Measurements from ENCODE around the gene DMXL1. TPM values are rescaled to one million over a fixed set of nuclear protein-coding genes. Genes with fewer than 3 reads are reported as not detected.

The DMXL1 gene
- total RNA-seq, 1 experiment from 2014 or later: 43.3 TPM

- Mint-ChIP-seq H3K36me3 (ENCODE audit: insufficient read depth, unreplicated experiment) (no peaks in the 10 kb centered on the region), H3K4me3 (ENCODE audit: low read depth, unreplicated experiment) (no peak overlapping the region), H3K9me3 (ENCODE audit: low read depth, unreplicated experiment) (no peaks in the 10 kb centered on the region), H3K4me1 (ENCODE audit: low read depth, unreplicated experiment) (peaks cover 45% of the 10 kb centered on the region), H3K27ac (ENCODE audit: unreplicated experiment) (no peak overlapping the region), H3K27me3 (ENCODE audit: unreplicated experiment) (no peaks in the 10 kb centered on the region)
- BruUV-seq (replicated peaks): no TSS peak
- intact Hi-C loops (cut with micrococcal nuclease; ENCODE audit: unreplicated experiment): no loop called here
- CTCF ChIA-PET: no interaction called here
- no peak for DNase-seq
- TF ChIP-seq, protein P1, sequence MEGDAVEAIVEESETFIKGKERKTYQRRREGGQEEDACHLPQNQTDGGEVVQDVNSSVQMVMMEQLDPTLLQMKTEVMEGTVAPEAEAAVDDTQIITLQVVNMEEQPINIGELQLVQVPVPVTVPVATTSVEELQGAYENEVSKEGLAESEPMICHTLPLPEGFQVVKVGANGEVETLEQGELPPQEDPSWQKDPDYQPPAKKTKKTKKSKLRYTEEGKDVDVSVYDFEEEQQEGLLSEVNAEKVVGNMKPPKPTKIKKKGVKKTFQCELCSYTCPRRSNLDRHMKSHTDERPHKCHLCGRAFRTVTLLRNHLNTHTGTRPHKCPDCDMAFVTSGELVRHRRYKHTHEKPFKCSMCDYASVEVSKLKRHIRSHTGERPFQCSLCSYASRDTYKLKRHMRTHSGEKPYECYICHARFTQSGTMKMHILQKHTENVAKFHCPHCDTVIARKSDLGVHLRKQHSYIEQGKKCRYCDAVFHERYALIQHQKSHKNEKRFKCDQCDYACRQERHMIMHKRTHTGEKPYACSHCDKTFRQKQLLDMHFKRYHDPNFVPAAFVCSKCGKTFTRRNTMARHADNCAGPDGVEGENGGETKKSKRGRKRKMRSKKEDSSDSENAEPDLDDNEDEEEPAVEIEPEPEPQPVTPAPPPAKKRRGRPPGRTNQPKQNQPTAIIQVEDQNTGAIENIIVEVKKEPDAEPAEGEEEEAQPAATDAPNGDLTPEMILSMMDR (IDR thresholded peaks at IDR 0.05; ENCODE audit: unreplicated experiment): no peak
Observed at GRCh38 chr5:119285070-119285916, 214.4 kb downstream of the DMXL1 start.

DNA sequence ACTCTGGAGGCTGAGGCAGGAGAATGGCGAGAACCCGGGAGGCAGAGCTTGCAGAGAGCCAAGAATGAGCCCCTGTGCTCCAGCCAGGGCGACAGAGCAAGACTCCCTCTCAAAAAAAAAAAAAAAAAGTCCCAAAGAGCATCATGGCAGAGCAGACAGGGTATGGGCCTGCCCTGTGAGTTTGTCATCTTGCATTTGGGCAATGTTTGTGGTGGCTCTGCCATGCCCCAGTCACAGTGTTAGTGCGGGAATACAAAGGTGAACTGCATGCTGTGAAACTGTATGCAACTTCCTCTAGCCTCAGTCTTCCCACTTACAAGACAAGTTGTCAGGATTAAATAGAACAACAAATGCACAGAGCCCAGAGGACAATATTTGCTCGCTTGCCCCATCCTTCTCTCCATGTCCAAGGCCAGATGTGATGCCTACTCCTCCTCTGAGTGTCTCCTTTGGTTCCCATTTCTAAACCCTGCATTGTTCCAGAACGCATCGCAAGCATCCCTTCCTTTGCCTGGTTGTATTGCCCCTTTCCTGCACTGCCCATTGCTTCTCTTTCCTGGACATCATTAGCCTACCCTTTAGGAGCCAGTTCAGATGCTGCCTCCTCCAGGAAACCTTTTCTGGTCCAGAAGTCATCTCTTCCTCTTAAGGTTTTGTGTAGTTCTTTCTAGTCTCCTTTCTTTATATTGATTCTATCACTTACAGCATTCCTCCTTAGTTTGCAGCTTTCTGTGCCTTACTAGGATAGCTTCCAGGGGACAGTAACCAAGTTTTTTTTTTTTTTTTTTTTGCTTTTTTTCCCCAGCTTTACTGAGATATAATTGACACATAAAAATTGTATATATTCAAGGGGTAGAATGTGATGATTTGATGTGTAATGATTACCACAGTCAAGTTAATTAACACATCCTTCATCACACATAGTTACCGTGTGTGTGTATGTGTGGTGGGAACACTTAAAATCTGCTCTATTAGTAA lies 215.9 kb downstream of the DMXL1 start:
- peaks cover 58% of the 10 kb centered on the region for H3K4me1 Mint-ChIP-seq (ENCODE audit: low read depth, unreplicated experiment)
- H3K4me3 Mint-ChIP-seq (ENCODE audit: low read depth, unreplicated experiment): no peak overlapping the region
- DNase-seq: no peak
- no peaks in the 10 kb centered on the region for H3K9me3 Mint-ChIP-seq (ENCODE audit: low read depth, unreplicated experiment)
- H3K27ac Mint-ChIP-seq (ENCODE audit: unreplicated experiment): no peak overlapping the region
- CTCF ChIA-PET: interaction anchor here (0.6 to 3.9 kb wide), 2 partner anchors 16 to 76 kb away, joined by 5 to 13 read pairs; no protein-coding TSS in a partner anchor
- H3K36me3 Mint-ChIP-seq (ENCODE audit: insufficient read depth, unreplicated experiment): no peaks in the 10 kb centered on the region
- no peaks in the 10 kb centered on the region for H3K27me3 Mint-ChIP-seq (ENCODE audit: unreplicated experiment)
- TF ChIP-seq, protein P1 (IDR thresholded peaks at IDR 0.05; ENCODE audit: unreplicated experiment): no peak
- intact Hi-C loops (cut with micrococcal nuclease; ENCODE audit: unreplicated experiment): loop anchor here (1.0 kb wide), 1 partner anchor 18 kb away; no protein-coding TSS in a partner anchor
- BruUV-seq (replicated peaks): no TSS peak

DNA sequence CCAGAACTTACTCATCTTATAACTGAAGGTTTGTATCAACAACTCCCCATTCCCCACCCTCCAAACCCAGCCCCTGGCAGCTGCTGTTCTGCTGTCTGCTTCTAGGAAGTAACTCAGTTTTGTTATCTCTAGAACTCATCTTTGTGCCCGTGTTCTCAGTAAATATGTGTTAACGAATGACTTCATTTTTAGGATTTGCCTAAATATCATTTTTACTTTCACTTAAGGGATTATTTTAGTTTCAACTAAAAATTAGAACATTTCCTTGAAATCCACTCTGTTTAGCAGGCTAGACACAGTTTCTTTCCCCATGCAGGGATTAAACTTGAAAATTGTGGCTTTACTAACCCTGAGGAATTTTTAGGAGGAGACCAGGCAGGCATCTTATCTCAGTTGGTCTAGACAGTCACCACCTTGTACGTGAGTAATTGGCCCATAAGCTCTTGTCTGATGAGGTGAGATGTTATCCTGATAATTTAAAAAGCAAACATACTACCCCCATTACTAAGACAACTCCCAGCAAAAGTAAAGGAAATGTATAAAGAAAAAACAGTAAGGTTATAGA lies 216.7 kb downstream of the DMXL1 start:
- Mint-ChIP-seq H3K27ac (ENCODE audit: unreplicated experiment) (peak overlapping the region; percentile 11), H3K9me3 (ENCODE audit: low read depth, unreplicated experiment) (no peaks in the 10 kb centered on the region), H3K4me3 (ENCODE audit: low read depth, unreplicated experiment) (peak overlapping the region; percentile 6), H3K36me3 (ENCODE audit: insufficient read depth, unreplicated experiment) (no peaks in the 10 kb centered on the region), H3K27me3 (ENCODE audit: unreplicated experiment) (no peaks in the 10 kb centered on the region), H3K4me1 (ENCODE audit: low read depth, unreplicated experiment) (peaks cover 65% of the 10 kb centered on the region)
- TF ChIP-seq, protein P1 (IDR thresholded peaks at IDR 0.05; ENCODE audit: unreplicated experiment): no peak
- intact Hi-C loops (cut with micrococcal nuclease; ENCODE audit: unreplicated experiment): loop anchor here (1.0 to 2.0 kb wide), 2 partner anchors 15 to 19 kb away; no protein-coding TSS in a partner anchor
- no TSS peak for BruUV-seq (replicated peaks)
- CTCF ChIA-PET: interaction anchor here (0.8 to 3.9 kb wide), 3 partner anchors 12 to 15 kb away, joined by 3 to 13 read pairs (median 3); no protein-coding TSS in a partner anchor
- DNase-seq: no peak
